GM23248 (cell line): ENCODE data around the gene C9orf50.

Source experiments
- EZH2 ChIP-seq: fragments of 200-600 bp; sonication (generic); IDR thresholded peaks from 2 replicates; pipeline ENCODE4 v1.6.1; 2018; ENCODE audit warnings: antibody characterized with exemption, mild to moderate bottlenecking; ENCODE audit not compliant: insufficient read depth, poor library complexity, severe bottlenecking
- EZH2phosphoT487 ChIP-seq: fragments of 200-600 bp; sonication (generic); IDR thresholded peaks from 2 replicates; pipeline ENCODE4 v1.6.1; 2018; ENCODE audit warnings: antibody characterized with exemption, moderate library complexity, mild to moderate bottlenecking, low read depth; ENCODE audit not compliant: insufficient read depth

- TF ChIP-seq EZH2 (no peak), EZH2phosphoT487 (no peak)
Measured at GRCh38 chr9:129586245-129586644, 34.7 kb downstream of the C9orf50 start.
